Loucy (cell line): ENCODE results near the gene LIM2.
A peak's percentile ranks its signal among the peaks of the same experiment; 100 is the strongest.

Experiments used
- H2AFZ ChIP-seq: fragments of 200-600 bp; sonication (generic); 2 replicates; pipeline ENCODE4 v1.6.0; 2016; ENCODE audit warnings: antibody characterized with exemption, mild to moderate bottlenecking, low read length, moderate library complexity
- H3F3A ChIP-seq: fragments of 200-600 bp; 2 replicates; pipeline ENCODE4 v1.6.0; 2016; ENCODE audit warnings: antibody characterized with exemption, low read depth, mild to moderate bottlenecking
- H3K27me3 ChIP-seq: fragments of 200-600 bp; sonication (generic); 2 replicates; pipeline ENCODE4 v1.6.1; 2014; ENCODE audit warnings: low read length, mild to moderate bottlenecking; ENCODE audit not compliant: insufficient read depth, poor library complexity, severe bottlenecking
- H3K36me3 ChIP-seq: fragments of 200-600 bp; sonication (generic); 2 replicates; pipeline ENCODE4 v1.6.1; 2016; ENCODE audit warnings: low read length; ENCODE audit not compliant: insufficient read depth
- H3K4me1 ChIP-seq: fragments of 200-600 bp; sonication (generic); 2 replicates; pipeline ENCODE4 v1.5.1; 2014; ENCODE audit warnings: low read length, mild to moderate bottlenecking; ENCODE audit not compliant: insufficient read depth, poor library complexity, severe bottlenecking
- H3K4me2 ChIP-seq: fragments of 200-600 bp; sonication (generic); 2 replicates; pipeline ENCODE4 v1.6.0; 2014; ENCODE audit warnings: antibody characterized with exemption, low read length, low read depth, mild to moderate bottlenecking; ENCODE audit not compliant: poor library complexity, severe bottlenecking
- H3K4me3 ChIP-seq: fragments of 200-600 bp; sonication (generic); 2 replicates; pipeline ENCODE4 v1.5.1; 2014; ENCODE audit warnings: low read length, mild to moderate bottlenecking, mixed read lengths; ENCODE audit not compliant: poor library complexity, severe bottlenecking
- H3K79me2 ChIP-seq: fragments of 200-600 bp; sonication (generic); 2 replicates; pipeline ENCODE4 v1.6.1; 2014; ENCODE audit warnings: low read length; ENCODE audit not compliant: insufficient read depth
- H3K9ac ChIP-seq: fragments of 200-600 bp; sonication (generic); 2 replicates; pipeline ENCODE4 v1.6.0; 2014; ENCODE audit warnings: mild to moderate bottlenecking, low read depth, low read length, moderate library complexity; ENCODE audit not compliant: poor library complexity, severe bottlenecking
- H3K9me2 ChIP-seq: fragments of 200-600 bp; sonication (generic); replicated peaks from 2 replicates; pipeline ENCODE4 v1.6.1; 2016; ENCODE audit warnings: low read depth, low read length, mixed read lengths
- H3K9me3 ChIP-seq: fragments of 200-600 bp; sonication (generic); 2 replicates; pipeline ENCODE4 v1.6.1; 2014; ENCODE audit warnings: mild to moderate bottlenecking, antibody characterized with exemption, low read length, low read depth; ENCODE audit not compliant: insufficient read depth
- H4K20me1 ChIP-seq: fragments of 200-600 bp; sonication (generic); 2 replicates; pipeline ENCODE4 v1.6.0; 2014; ENCODE audit warnings: antibody characterized with exemption, low read length, mild to moderate bottlenecking; ENCODE audit not compliant: insufficient read depth, poor library complexity, severe bottlenecking
- EZH2phosphoT487 ChIP-seq: fragments of 200-600 bp; IDR thresholded peaks from 2 replicates; pipeline ENCODE4 v1.6.1; 2018; ENCODE audit warnings: antibody characterized with exemption, mild to moderate bottlenecking, moderate library complexity, borderline replicate concordance
- TF ChIP-seq, protein P1 (sequence below): fragments of 200-600 bp; sonication (generic); conservative IDR thresholded peaks from 2 replicates; pipeline ENCODE4 v1.5.1; 2014; ENCODE audit warnings: mild to moderate bottlenecking, antibody characterized with exemption, low read length

Gene LIM2

DNA sequence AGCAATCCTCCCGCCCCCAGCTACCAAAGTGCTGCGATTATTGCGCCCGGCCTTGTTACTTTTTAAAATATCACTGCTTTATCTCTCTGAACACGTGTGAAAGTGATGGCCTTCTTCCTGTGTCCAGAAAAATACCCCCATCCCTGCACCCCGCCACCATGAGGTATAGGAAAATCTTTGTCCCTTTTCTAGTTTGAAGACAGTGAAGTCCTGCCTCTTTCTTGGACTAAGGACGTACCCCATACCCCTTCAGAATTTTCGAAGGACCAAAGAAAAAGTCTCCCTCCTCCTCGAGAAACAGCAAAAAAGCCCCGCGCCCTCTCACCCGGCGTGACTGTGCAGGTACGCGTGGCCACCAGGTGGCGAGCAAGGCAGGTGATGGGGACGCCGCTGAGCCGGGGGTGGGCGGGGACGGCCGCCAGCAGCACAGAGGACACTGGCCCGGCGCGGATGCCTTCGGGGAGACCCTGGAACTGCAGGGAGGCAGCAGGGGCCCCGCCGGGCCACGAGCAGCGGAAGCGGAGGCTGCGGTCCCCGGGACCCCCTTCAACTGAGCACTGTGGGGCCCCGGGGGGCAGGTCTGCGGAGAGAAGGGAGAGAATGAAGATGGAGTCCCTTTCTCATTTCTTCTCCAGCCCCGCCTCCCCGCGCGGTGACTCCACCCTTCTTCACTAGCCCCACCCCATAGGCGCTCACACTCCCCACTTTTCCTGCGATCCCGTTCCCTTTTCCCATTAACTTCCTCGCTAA lies 49.0 kb downstream of the LIM2 start:
- H3F3A ChIP-seq, result no peaks in the 10 kb centered on the region
- H3K79me2 ChIP-seq, result no peaks in the 10 kb centered on the region
- H3K9ac ChIP-seq, result peak overlapping the region; percentile 71
- peak overlapping the region; percentile 93 for H2AFZ ChIP-seq
- TF ChIP-seq, protein P1, sequence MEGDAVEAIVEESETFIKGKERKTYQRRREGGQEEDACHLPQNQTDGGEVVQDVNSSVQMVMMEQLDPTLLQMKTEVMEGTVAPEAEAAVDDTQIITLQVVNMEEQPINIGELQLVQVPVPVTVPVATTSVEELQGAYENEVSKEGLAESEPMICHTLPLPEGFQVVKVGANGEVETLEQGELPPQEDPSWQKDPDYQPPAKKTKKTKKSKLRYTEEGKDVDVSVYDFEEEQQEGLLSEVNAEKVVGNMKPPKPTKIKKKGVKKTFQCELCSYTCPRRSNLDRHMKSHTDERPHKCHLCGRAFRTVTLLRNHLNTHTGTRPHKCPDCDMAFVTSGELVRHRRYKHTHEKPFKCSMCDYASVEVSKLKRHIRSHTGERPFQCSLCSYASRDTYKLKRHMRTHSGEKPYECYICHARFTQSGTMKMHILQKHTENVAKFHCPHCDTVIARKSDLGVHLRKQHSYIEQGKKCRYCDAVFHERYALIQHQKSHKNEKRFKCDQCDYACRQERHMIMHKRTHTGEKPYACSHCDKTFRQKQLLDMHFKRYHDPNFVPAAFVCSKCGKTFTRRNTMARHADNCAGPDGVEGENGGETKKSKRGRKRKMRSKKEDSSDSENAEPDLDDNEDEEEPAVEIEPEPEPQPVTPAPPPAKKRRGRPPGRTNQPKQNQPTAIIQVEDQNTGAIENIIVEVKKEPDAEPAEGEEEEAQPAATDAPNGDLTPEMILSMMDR, result peak; percentile 84
- no peak for TF ChIP-seq EZH2phosphoT487
- H3K4me3 ChIP-seq, result peak overlapping the region; percentile 76
- H3K9me2 ChIP-seq, result no peaks in the 10 kb centered on the region
- peak overlapping the region; percentile 86 for H3K4me2 ChIP-seq
- H4K20me1 ChIP-seq, result no peaks in the 10 kb centered on the region
- H3K4me1 ChIP-seq, result peaks cover 8% of the 10 kb centered on the region
- no peaks in the 10 kb centered on the region for H3K36me3 ChIP-seq
- H3K27me3 ChIP-seq, result no peaks in the 10 kb centered on the region
- H3K9me3 ChIP-seq, result no peaks in the 10 kb centered on the region

DNA sequence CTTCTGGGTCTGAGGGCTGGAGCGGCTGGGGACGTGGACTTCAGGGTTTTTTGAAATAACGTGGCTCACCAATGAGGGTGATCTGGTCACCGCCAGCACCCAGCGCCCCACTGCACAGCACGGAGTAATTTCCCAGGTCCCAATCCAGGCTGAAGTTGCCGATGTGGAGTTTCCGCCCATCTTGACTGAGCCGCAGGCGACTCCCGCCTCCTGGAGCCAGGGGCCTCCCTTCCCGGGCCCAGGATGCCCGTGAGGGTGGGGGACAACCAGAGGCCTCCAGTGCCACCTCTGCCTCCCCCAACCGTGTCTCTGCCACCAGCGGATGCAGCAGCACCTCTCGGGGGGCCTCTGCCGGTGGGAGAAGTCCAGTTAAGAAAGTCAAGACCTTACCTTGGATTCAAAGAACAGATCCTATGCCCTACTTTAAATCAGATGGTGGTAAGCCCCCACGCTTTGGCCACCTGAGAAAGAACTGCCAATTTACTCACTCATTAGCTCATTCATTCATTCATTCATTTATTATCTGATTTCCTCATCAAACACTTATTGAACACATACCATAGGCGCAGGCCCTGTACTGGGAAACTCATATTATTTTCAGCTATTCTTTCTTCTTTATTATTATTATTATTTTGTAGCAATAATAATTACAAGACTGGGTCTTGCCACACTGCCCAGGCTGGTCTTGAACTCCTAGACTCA lies 49.8 kb downstream of the LIM2 start:
- H3K9ac ChIP-seq, result peak overlapping the region; percentile 71
- peaks cover 8% of the 10 kb centered on the region for H3K4me1 ChIP-seq
- H3K4me3 ChIP-seq, result peak overlapping the region; percentile 76
- peak overlapping the region; percentile 93 for H2AFZ ChIP-seq
- no peaks in the 10 kb centered on the region for H3K9me2 ChIP-seq
- no peaks in the 10 kb centered on the region for H3K27me3 ChIP-seq
- TF ChIP-seq, protein P1, result no peak
- TF ChIP-seq EZH2phosphoT487, result no peak
- H3K36me3 ChIP-seq, result no peaks in the 10 kb centered on the region
- H3K9me3 ChIP-seq, result no peaks in the 10 kb centered on the region
- no peaks in the 10 kb centered on the region for H3F3A ChIP-seq
- H3K79me2 ChIP-seq, result no peaks in the 10 kb centered on the region
- peak overlapping the region; percentile 86 for H3K4me2 ChIP-seq
- H4K20me1 ChIP-seq, result no peaks in the 10 kb centered on the region

- Histone ChIP-seq H3K9me3 (no peaks in the 10 kb centered on the region), H3K79me2 (no peaks in the 10 kb centered on the region), H3K9me2 (no peaks in the 10 kb centered on the region), H3K27me3 (no peaks in the 10 kb centered on the region), H3K9ac (no peak overlapping the region), H3K4me2 (no peak overlapping the region), H3F3A (no peaks in the 10 kb centered on the region), H4K20me1 (no peaks in the 10 kb centered on the region), H2AFZ (no peak overlapping the region), H3K4me1 (peaks cover 8% of the 10 kb centered on the region), H3K4me3 (no peak overlapping the region), H3K36me3 (no peaks in the 10 kb centered on the region)
- TF ChIP-seq, protein P1, result no peak
- no peak for TF ChIP-seq EZH2phosphoT487
Observed at GRCh38 chr19:51337141-51337860, 50.5 kb downstream of the LIM2 start.
